ENCODE results near the gene C5orf52.
A peak's percentile ranks its signal among the peaks of the same experiment; 100 is the strongest.
"Not testable (repeated sequence)": the region's sequence is repeated elsewhere in the genome, so short reads cannot be mapped to it uniquely, and the experiment has no call there.

C5orf52 gene

DNA sequence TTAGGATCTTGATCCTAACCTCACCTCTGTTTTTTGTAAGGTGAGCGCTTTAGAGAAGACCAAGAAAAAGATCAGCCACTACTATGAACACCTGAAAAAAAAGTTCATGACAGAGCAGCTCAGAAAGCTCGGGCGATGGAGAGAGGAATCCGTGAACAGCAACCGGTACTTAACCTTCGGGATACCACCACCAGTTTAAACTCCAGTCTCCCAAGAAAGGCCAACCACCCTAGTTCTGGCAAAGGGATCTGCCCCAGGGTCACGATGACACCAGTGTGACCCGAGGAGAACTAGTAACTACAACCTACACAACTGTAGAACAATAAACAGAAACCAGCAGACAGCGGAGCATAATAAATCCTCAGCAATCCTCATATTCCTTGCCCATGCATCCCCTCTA lies 8.5 kb downstream of the C5orf52 start:
- DNase-seq = no peak

DNA sequence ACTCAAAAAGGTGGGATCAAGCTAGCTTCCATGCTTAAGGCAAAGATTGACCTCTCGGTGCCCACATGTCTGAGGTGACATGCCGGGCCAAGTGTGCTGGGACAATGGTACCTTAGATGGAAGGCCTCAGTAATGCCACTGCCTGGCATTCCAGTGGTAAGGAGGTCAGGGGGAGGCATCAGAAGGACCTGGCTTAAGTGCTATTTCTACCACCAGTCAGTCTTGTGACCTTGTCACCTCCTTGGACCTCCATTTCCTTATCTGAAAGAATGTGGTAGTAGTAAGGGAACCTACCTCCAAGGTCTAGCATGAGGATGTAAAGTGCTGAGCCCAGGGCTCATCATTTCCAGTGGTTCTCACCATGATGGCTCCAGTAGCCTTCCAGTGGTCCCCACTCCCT lies 8.9 kb downstream of the C5orf52 start:
- no peak for DNase-seq

DNA sequence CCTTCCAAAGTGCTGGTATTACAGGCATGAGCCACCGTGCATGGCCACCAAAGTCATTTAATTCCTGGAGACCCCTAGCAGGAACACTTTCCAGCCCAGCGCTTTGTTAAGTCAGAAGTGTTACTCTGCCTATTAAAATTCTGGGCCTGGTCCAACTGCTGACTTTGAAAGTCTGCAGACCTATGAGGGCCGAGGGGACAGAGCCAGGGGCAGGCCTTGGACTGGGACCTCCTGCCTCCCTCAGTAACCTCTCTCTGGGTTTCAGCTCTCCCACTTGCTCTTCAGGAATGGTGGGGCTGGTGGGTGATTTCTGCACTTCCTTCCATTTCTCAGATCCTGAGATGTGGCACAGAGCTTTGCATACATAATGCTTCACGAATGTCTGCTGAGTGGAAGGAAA lies 9.7 kb downstream of the C5orf52 start:
- DNase-seq = no peak

DNA sequence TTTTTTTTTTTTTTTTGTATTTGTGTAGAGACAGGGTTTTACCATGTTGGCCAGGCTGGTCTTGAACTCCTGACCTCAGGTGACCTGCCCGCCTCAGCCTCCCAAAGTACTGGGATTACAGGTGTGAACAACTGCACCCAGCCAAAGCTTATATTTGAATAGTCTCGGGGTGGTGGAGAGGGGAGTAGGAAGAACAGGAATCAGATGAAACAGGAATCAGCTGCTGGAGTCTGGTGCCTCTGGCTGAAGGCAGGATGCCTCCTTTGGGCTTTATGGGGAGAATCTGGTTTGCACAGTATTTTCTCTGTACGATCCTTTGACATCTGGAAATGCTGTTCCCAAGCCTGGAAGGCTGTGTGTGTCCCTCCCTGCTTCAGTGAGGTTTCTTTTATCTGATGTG lies 10.9 kb downstream of the C5orf52 start:
- no peak for DNase-seq

- not testable (repeated sequence) for DNase-seq
Observed at GRCh38 chr5:157686276-157687197, 15.2 kb downstream of the C5orf52 start.

- DNase-seq = no peak
Observed at GRCh38 chr5:157687198-157687554, 15.8 kb downstream of the C5orf52 start.

DNA sequence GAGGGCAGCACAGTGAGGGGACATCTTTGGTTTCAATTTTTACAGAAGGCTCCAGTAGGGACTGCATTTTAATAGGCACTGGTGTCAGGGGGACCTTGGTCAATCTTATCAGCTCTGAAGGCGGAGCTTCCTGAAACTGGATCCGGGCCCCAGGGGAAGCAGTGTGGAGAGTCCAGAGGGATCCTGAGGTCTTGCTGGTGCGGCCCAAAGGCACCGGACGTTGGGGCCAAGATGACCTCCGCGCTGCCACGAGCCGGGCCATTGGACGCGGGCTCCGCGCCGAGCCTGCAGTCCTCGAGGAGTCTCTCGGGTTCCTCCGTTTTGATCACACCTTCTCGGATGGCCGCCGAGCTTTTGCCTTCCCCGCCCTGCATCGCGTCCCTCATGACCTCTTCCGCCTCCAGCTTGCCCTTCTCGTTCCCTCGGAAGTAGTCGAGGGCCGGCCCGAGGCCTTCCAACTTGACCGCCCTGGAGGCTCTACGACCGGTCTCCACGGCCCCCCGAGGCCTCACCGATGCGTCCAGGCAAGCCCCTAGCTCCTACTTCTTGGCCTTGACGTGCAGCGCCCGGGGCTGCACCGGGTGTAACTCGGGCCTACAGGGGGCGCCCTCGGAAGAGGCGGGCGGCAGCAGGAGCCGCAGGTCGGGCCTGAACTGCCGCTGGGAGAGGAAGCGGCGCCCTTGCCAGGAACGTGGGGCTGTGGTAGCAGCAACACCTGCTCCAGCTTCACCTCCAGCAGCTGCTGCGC lies 18.8 kb downstream of the C5orf52 start:
- DNase-seq = no peak

DNA sequence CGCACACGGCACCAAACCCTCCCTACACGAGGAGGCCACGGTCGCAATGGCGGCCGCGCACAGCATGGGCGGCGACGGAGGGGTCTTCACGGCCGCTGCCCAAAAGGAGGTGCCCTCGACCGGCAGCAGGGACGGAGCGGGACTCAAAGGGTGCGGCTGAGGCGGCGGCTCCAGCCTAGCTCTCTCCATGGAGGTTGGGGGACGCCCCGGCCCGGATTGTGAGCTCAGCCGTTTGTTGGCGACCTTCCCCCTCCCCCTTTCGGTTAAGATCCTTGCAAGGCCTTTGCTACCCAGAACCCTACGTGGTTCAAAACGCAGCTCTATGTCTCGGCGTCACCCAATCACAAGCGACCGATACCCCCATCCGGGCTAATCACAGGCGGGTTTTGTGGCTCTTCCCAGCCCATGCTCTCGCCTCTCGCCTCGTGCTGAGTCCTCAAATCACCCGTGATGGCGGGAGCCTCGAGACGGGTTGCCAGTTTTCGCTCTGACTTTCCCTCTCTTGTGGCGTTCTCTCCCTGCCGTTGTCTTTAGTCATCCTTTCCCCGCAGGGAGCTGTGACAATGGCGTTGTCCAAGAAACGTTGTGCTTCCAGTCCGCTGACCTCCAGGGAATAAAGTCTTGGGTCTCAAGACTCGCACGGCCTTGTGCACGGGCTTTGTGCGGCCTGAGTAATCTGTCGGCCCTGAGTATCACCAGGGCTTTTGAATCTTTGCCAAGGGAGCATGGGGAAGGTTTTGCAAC lies 19.5 kb downstream of the C5orf52 start:
- no peak for DNase-seq

DNA sequence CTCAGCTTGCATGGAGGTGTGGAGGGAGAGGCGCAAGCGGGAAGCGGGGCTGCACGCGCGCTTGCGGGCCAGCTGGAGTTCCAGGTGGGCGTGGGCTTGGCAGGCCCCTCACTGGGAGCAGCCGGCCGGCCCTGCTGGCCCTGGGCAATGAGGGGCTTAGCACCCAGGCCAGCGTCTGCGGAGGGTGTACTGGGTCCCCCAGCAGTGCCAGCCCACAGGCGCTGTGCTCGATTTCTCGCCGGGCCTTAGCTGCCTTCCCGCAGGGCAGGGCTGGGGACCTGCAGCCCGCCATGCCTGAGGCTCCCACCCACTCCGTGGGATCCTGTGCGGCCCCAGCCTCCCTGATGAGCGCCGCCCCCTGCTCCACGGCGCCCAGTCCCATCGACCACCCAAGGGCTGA lies 22.5 kb downstream of the C5orf52 start:
- DNase-seq = not testable (repeated sequence)

GRCh38 chr5:157696154-157696553 lies 24.8 kb downstream of the C5orf52 start:
- not testable (repeated sequence) for DNase-seq

DNA sequence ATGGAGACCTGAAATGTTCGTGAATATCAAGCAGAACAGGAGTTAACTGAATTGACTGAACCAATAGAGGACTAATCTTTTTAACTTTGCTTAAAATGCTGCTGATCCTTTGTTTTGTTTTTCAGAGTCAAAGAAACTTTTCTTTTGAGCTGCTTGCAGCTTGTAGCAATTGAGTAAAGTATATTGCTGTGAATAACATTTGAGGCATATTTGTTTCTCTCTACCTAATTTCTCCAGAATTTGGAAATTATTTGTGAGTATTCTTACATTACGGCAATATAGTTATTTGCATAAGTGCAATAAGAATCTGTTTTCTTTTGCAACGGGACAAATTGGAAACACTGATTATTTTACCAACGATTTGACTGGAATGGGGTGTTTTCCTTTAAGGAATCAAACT lies 27.3 kb downstream of the C5orf52 start:
- DNase-seq = not testable (repeated sequence)

GRCh38 chr5:157703736-157704135 lies 32.4 kb downstream of the C5orf52 start:
- no peak for DNase-seq

DNA sequence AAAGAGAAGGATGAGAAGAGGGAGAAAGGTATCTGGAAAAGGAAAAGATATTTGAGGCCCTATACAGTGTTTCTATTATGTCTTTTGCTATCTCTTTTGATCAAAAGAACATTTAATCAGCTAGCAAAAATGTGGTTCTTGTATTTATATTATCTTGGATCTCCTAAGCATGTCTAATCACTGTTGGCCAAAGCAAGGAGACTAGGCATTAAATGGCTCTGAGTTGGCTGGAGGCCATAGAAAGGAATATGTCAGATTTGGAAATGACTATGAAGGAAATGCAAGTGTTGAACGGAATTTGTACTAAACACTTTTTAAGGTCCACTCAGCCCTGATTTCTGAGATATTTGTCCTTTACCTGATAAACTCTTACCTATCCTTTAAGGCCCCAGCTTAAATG lies 37.5 kb downstream of the C5orf52 start:
- DNase-seq = no peak

GRCh38 chr5:157709346-157709745 lies 38.0 kb downstream of the C5orf52 start:
- no peak for DNase-seq

GRCh38 chr5:157710431-157710830 lies 39.1 kb downstream of the C5orf52 start:
- DNase-seq = no peak

DNA sequence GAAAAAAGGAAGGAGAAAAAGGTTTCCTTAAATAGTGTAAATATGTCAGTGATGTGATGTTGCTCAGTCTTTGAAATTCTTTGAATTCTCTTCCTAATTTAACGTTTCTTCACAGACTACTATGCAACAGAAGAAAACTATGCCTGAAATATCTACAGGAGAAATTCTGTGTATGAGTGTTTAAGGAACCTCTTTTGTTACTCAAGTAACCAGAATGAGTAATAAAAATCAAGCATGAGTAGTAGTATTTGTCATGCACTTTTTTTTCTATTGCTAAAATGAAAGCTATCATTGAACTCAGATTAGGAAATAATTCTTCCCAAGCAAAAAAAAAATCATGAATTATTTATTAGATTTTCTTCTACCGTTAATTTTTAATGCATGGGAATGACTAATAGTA lies 39.5 kb downstream of the C5orf52 start:
- peak; percentile 31 for DNase-seq

DNA sequence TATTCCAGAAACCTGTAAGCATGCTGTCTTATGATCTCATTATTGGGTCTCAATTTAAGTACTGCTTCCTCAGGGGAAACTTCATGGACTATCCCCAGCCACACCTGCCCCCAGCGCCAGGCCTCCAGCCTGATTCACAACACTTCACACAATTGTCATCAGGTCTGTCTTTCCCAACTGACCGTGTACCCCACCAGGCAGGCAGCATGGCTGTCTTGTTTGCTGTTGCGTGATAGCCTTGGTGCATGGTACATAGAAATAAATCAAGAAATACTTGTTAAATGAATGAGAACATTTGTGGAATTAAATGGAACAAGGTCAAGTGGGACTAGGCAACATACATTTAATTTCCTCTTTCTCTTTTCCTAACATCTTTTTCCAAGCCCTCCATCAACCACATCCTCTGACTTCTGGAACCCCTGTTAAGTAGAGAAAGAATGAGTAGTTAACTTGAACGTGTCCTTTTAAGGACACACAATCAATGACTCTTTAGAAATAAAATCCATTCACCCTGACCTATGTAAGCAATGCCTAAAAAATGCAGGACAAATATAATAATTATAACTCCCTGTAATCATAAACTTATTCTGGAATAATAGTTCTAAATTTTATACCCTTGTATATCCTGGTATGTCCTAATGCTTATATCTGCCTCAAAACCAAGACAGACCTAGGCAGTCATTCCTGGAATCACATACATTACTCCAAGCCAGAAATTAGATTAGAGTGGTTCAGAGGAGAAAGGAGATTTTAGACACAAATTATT lies 42.7 kb downstream of the C5orf52 start:
- DNase-seq = no peak

DNA sequence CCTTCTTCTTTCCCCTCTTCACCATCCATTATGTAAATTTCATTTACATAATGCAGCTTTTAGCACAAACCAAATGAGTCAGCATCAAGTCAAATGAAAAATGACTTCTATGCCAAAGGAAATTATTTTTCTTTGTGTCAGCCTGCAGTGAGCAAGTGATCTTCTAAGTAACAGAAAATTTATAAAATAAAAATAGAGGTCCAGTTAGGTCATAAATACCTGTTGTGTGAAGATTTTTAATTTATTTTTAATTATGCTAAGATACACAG lies 43.2 kb downstream of the C5orf52 start:
- no peak for DNase-seq

- no peak for DNase-seq
Observed at GRCh38 chr5:157718519-157718918, 47.2 kb downstream of the C5orf52 start.

DNA sequence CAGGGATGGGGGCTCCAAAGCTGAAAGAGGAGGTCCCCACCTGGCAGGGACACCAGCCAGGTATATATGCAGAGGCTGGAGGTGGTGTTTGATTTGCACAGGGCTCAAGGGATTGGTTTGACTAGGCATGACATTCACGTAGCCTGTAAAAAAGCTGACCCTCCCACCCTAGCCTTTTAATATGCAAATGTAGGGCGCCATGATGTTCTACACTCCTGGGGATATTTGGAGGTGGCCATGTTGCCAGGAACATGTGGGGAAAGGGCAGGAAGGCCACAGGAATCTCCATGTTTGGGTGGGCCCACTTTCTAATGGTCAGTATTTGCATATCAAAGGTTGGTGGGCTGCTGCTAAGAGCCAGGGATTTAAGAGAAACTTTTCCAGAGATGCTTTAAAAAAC lies 47.9 kb downstream of the C5orf52 start:
- DNase-seq = no peak

DNA sequence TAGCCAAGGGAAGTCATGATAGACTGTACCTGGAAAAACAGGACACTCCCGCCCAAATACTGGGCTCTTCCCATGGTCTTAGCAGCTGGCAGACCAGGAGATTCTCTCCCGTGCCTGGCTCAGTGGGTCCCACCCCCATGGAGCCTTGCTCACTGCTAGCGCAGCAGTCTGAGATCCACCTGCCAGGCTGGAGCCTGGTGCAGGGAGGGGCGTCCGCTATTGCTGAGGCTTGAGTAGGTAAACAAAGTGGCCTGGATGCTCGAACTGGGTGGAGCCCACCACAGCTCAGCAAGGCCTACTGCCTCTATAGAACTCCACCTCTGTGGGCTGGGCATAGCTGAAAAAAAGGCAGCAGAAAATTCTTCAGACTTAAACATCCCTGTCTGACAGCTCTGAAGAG lies 49.8 kb downstream of the C5orf52 start:
- DNase-seq = no peak

DNA sequence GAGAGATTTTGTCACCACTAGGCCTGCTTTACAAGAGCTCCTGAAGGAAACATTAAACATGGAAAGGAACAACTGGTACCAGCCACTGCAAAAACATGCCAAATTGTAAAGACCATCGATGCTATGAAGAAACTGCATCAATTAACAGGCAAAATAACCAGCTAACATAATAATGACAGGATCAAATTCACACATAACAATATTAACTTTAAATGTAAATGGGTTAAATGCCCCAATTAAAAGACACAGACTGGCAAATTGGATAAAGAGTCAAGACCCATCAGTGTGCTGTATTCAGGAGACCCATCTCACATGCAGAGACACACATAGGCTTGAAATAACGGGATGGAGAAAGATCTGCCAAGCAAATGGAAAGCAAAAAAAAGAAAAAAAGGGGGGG lies 51.6 kb downstream of the C5orf52 start:
- DNase-seq = not testable (repeated sequence)

DNA sequence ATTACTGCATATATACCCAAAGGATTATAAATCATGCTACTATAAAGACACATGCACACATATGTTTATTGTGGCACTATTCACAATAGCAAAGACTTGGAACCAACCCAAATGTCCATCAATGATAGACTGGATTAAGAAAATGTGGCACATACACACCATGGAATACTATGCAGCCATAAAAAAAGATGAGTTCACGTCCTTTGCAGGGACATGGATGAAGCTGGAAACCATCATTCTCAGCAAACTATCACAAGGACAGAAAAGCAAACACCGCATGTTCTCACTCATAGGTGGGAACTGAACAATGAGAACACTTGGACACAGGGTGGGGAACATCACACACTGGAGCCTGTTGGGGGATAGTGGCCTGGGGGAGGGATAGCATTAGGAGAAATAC lies 55.3 kb downstream of the C5orf52 start:
- not testable (repeated sequence) for DNase-seq
